HG02759 (cell line): ENCODE measurements around the gene FSTL1.

Experiments used
- ATAC-seq: cut with Tn5 transposase; IDR thresholded peaks from one replicate; pipeline ENCODE4 v1.9.1; 2021; ENCODE audit warnings: mild to moderate bottlenecking, moderate library complexity; ENCODE audit not compliant: unreplicated experiment

Gene FSTL1, protein sequence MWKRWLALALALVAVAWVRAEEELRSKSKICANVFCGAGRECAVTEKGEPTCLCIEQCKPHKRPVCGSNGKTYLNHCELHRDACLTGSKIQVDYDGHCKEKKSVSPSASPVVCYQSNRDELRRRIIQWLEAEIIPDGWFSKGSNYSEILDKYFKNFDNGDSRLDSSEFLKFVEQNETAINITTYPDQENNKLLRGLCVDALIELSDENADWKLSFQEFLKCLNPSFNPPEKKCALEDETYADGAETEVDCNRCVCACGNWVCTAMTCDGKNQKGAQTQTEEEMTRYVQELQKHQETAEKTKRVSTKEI

DNA sequence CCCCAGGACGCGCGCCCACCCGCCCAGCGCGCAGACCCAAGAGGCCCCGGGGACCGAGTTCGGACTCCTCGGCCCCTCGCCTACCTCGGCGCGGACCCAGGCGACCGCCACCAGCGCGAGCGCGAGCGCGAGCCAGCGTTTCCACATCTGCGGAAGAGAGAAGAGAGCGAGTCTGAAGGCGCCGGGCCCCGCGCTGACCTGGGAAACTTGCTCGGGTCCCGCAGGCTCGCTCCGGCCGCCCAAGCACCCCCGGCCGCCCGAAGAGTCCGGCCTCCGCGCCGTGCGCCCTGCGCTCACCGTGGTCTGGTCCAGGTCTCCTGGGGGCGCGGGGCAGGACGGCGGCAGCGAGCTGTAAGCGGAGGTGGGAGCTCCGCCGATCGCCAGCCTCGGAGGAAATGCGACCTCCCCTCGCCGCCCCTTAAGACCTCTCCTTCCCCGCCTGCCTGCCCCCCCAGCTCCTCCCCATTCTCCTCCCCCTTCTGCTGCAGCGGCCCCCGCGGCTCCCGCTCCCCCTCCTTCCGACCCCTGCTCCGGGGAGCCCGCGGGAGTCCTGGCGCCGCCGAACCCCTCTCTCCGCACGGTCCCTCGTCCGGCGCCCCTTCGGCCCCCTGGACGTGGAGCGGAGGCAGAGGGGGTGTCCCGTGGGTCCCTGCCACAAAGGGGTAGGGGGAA is at the start of gene FSTL1:
TSS of gene FSTL1 (minus strand) at position 393 of the 672 bp plus-strand sequence. CDS start at position 147, 246 bp downstream.
- ATAC-seq = peak; percentile 42

DNA sequence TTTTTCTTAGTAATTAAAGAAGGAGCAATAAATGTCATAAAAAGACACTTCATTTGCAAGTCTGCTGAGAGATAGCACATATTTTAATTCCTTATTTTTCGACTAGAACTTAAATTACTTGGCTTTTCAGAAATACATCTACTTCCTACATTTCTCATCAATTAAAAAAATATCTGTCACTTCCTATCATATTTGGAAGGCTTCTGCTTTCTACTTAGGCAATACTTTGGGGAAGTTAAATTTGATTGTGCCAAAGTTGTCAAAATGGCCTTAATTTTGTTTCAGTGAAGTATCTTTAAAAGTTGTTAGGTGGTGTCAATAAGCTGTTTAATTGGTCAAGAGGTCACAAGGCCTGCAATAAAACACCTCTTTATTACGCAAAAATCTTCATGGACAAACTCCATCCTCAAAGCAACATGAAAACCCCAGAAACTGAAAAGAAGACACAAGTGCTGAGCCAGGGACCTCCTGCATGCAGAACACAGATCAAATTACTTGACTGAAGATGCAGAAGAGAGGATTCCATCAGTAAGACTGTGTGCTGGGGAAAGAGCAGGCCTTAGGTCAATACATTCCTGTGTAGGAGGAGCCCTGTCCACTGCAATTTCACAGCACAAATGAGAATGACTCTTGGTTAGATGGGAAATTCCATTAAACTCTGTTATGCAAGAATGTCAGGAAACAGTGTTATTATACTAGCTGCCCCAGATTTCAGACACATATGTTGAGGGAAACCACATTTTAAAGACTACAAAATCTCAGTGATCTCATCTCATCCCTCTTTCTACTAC is 48.0 kb upstream of the FSTL1 start:
- no peak for ATAC-seq

DNA sequence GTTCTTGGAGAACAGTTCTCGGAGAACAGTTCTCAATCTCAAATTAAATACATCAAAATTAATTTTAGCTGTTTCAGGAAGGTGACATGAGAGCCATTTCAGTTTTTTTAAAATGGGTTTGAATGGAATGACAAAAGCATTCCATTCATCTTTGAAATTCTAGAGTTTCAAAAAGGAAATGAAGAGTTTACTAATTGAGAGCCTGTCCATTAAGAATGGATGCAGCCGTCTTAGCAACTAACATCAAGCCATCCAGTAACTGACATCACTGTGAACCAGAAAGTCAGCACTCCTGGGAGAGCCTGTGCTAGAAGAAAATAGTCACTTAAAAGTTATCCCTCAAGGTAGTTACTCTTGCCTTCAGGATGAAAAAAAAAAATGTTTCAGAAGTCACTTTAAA is 47.0 kb upstream of the FSTL1 start:
- ATAC-seq = no peak

DNA sequence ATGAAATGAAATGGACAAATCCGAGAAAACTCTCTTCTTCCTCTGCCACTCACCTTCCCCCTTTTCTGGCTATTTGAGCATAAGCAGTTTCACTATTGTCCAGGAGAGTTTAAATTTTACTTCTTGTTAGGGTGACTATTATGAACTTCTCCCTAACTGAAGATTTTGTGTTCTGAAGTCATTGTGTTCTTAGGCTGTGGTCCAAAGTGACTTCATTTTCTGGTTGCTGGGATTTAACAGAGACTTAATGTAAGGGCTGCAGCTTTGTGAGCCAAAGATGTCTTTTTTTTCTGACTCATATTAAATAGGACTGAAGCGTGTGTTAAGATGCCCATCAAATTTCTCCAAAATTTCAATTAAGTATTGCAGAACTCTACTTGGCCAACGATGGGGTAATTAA is 46.5 kb upstream of the FSTL1 start:
- ATAC-seq = no peak

DNA sequence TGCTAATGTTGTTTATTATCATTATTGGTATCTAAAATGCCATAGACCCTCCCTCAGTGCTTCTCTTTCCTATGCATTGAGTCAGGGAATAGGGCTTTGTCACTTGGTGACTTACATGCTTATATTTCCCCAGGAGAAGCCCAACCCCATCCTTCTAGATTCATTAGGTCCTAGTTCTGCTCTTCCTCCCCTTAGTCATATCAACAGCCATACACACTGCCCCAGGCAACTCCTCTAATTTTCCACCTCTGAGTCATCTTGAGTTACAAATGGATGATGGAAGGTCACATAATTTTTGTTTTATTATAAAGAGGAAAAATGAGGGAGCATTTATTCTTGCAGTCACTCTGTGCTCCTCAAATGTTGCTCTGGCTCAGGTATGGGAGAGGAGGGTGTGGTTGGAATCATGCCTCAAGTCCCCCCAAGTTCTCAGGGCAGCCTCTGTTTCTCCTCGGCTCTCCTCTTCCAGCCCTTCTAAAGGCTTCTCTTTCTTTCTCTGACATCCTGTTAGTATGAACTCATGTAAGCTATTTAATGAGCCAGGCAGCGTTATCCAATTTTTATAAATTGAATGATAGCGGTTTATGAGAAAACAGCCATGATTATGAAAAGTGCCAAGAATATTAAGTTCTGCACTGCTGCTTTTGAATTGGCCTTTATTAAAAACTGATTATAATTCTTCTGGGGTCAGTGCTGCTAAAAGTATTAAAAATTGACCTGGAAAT is 45.6 kb upstream of the FSTL1 start:
- ATAC-seq = no peak

DNA sequence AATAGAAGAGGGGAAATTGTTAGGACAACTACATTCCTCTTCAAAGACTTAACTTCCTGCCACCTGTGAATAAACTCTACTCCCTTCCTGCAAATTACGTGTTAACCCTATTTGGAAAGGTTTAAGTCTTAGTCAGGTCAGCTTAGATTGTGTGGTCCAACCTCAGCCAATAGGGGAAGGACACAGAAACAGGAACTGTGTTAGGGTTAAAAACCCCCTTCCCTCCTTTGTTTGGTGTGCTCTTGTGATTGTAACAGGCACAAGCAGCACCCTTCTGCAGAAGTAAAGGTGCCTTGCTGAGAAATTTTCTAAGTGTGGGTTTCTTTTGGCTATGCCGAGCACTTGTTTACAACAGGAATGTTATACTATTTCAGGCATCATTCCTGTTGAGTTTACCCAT is 45.0 kb upstream of the FSTL1 start:
- ATAC-seq = no peak

DNA sequence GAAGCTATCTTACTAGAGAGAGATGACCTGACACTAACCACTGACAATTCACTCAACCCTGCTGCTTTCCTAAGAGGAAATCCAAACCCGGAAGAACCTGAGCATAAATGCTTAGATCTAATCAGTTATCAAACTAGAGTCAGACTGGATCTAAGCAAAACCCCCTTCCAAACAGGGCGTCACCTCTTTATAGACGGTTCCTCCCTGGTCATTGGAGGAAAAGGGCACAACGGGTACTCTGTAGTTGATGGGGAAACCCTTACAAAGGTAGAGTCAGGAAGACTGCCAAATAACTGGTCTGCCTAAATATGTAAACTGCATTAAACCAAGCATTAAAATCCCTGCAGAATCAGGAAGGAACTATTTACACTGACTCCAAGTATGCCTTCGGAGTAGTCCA is 41.3 kb upstream of the FSTL1 start:
- ATAC-seq = no peak

DNA sequence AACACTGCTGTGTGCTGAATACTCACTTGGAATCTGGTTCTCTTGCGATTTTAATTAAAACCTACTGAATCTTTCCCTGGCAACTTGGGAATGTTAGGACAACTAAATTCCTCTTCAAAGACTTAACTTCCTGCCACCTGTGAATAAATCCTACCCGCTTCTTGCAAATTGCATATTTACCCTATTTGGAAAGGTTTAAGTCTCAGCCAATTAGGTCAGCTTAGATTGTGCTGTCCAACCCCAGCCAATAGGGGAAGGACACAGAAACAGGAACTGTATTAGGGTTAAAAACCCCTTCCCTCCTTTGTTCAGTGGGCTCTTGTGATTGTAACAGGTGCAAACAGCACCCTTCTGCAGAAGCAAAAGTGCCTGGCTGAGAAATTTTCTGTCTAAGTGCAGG is 38.6 kb upstream of the FSTL1 start:
- ATAC-seq = no peak

DNA sequence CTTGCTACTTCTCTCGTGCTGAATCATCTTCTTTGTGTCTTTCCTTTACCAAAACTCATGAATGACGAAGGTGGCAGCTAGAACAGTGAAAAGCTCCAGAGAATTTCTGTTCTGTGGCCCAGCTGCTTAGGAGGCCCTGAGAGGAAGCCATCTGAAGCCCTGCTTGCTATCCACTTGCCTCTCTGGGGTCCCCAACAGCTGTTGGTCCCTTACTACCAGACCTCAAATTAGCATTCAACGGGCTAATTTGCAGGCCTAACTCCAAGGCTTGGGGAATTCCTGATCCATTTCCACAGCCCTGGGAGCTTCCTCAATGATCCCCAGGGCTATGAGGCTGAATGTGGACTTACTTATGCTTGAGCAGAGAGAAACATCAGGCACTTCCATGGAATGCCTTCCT is 37.5 kb upstream of the FSTL1 start:
- ATAC-seq = no peak

DNA sequence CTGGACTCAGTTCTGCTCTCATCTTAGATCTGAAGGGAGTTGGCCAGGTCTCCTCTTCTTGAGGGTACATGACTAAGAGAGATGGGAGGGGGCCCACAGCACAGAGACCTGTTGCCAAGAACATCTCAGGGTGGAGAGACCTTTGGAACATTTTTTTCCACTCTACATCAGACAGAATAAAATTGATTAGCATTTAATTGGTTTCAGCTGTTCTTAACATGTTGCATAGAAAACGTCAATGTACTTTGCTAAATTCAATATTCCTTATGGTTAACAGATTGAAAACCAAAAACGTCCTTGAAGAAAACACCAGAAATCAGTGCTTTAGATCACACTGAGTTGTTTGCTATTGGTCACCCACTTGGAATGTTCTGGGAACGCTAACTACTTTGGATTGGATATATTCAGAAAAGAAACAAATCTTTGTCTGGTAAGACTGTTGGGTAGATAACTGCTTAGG is 36.4 kb upstream of the FSTL1 start:
- ATAC-seq = no peak

DNA sequence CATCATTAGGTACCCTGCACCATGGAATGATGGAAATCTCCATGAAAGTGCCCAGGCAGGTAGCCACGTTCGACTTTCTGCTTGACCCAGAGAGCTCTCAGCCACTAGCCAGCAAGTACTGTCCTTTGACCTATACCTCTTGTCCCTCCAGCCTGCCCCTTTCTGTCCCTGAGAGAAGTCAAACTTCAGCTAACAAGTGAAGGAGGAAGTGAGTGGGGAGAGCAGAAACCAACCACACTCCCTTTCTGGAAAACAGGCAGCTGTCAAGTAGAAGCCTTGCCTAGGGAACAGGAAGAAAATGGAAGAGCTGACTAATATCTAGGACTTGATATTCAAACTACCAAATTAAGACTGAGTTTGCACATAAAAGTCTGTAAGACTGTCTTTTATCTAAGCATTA is 30.3 kb upstream of the FSTL1 start:
- no peak for ATAC-seq

DNA sequence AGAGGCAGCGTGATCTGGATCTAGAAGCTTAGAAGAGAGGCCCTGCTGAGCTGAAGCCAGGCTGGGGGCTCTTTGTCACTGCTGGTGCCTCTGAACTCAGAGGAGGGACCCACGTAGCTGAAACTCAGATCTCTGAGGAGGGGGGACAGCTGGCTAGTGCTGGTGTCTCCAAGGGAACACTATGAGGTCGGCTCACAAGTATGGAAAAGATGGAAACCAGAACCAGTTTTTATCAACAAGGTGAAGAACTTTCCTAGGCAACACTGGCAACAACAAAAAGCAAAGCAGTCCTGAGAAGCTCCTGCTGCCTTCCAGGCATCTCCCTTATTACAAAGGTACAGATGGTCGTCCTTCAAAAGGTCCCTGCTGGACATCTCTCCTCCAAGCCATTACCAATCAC is 27.0 kb upstream of the FSTL1 start:
- no peak for ATAC-seq

DNA sequence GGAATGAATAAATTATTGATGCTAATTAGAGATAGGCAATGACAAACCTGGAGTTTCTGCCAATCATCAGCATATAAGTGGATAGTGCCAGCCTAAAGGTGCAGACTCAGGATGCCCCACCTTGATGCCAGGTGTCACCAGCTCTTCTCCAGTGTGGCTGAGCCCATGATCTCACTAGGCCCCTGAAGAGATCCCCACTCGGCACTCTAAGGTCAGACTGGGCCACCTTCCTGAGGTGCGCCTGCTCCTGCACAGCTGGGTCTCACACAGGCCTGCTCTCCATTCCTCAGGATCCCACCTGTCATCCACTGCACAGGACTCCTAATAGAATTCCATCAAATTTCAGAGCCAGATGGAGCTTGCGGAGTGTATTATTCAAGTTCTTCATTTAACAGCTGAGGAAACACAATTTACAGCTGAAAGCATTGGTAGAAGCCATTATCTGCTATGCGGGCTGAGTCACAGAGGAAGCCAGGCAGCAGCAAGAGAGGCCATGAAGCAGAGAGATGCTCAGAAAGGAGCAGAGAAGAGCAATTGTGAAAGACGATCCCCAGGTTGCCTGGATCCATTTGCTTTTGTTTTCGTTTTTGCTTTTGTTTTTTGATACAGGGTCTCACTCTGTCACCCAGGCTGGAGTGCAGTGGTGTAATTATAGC is 25.1 kb upstream of the FSTL1 start:
- ATAC-seq = no peak

DNA sequence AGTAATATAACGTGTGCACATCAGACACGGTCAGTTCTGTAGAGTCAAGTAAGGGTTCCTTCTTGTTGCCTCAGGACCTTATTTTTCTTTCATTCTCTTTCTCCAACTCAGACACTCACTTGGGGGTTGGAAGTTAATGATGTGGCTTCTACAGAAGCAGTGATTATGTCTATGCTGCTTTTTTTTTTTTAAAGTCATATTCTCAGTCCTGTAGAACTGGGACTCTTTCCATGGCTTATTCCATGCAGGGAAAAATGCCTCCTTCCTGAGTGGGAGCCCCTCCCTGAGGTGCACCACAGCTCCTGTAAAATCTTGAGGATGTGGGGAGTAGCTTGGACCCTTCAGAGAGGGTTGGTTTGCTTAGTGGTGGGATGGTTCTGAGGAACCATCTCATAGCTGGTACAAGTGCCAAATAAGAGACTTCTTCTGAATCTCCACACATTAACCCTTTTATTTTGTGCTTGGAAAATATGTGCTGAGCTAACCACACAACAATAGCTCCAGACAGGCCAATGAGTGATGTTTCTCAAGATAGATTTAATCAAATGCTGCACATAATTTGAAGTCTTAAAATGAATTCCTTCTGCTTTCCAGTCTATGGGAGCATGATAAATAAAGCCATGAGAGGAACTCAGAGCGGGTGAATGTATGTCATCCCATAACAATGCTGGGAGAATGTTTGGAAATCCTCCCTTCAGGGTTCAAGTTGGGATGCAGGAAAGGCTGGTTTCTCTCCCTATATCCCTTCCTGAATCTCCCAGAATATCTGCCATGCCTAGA is 23.3 kb upstream of the FSTL1 start:
- ATAC-seq = no peak

DNA sequence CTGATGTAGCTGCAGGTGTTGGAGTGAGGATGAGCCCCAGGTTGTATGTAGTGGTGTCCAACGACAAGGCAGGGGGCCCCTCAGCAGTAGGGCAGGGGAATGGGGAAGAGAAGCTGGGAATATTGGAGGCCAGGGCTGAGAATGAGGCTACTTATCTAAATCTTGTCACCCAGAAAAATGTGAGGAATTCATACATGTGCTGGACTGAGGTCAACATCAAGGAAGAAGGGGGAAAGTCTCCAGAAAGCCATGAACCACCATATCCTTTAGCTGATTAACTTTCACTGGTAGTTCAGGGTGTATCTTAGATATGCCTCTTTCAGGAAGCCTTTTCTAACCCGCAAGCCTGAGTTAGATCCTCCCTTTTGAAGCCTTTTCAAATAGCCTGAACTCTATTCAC is 22.6 kb upstream of the FSTL1 start:
- ATAC-seq = no peak

DNA sequence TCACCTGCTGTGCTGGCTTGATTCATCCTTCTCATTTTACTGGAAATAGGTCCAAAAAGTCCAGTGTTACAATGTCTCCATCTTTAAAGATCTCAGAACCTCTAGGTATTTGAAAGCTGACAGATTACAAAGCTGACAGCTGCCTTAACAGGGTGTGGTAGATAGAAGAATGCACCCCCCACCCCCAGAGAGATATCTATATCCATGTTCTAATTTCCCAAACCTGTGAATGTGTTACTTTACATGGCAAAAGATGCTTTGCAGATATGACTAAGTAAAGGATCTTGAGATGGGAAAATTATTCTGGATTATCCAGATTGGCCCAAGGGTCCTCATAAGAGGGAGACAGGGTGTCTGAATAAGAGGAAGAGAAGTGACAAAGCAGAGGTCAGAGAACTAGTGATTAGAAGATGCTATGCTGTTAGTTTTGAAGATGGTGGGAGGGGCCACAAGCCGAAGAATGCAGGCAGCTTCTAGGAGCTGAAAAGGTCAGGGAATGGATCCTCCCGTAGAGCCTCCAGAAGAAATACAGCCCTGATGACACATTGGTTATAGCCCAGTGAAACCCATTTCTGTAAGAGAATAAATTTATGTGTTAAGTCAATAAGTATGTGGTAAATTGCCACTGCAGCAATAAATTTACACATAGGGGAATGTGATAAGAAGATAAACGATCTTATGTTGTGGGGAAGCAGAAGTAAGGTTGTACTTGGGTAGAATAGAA is 21.5 kb upstream of the FSTL1 start:
- no peak for ATAC-seq

DNA sequence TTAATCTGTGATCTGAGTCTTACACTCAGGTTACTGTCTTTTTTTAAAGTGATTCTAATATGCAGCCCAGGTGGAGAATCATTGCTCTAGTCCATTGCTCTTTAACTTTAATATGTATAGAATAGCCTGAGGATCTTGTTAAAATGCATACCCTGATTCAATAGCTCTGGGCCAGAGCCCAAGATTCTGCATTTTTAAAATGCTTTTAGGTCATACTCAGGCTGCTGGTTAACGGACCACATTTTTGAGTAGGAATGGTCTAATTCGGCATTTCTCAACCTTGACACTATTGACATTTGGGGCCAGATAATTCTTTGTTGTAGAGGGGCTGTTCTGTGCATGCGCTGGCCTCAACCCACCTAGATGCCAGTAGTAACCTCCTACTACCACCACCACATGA is 20.9 kb upstream of the FSTL1 start:
- ATAC-seq = no peak

DNA sequence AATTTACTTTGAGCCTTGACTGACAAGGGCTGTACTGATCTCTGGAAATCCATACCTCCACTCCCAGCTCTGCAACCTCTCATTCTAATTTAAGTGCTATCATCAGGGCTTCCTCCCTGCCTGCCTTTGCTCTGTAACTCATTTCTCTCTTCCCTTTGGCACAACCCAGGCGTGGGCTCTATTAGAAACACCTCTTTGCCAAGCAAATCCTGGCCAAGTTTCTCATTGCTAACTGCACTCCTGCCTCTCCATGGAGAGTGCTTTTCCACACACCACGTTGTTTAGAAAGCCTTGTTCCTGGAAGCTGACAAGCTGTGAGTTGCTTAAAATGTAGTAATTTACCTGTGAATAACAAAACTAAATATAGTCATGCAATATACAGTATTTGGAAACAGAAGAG is 20.1 kb upstream of the FSTL1 start:
- no peak for ATAC-seq

DNA sequence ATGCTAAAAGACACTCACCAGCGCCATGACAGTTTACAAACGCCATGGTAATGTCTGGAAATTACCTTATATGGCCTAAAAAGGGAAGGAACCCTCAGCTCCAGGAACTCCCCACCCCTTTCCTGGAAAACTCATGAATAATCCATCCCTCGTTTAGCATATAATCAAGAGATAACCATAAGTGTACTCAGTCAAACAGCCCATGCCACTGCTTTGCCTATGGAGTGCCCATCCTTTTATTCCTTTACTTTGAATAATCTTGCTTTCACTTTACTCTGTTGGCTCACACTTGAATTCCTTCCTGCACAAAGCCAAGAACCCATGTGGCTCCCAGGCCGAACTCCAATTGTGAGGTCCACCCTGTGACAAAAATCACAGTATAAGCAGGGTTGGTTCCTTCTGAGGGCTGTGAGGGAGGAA is 19.1 kb upstream of the FSTL1 start:
- ATAC-seq = no peak
